HG03097 (cell line): ENCODE results near the gene TRIP10.
"Not testable (repeated sequence)": the region's sequence is repeated elsewhere in the genome, so short reads cannot be mapped to it uniquely, and the experiment has no call there.

Experiments
- ATAC-seq: cut with Tn5 transposase; IDR thresholded peaks from one replicate; pipeline ENCODE4 v1.9.1; 2021; ENCODE audit not compliant: unreplicated experiment, low FRiP score

The TRIP10 gene

DNA sequence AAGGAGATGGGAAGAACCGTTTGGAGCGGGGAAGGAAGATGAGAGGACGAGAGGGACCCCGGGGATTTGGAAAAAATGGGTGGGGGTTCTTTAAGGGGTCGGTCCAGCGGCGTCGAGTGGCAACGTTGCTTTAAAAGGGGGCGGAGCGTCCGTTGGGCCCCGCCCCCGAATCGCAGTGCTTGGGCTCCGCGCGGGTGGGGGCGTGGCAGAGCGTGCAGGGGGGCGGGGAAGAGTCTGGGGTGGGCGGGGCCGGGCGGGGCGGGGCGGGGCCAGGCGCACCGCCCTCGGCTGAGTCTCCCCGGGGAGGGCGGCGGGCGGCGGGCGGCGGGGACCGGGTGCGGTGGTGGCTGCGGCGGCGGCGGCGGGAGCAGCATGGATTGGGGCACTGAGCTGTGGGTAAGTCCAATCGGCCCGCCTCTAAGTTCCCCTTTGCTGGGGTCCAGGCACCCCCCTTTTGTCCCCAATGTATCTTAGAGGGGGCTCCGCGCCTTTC lies at the start of gene TRIP10:
Gene TRIP10 (plus strand): TSS at position 291 of the 493 bp plus-strand sequence. CDS start 82 bp downstream, at position 373.
- ATAC-seq: no peak

GRCh38 chr19:6690160-6690885 lies 49.2 kb upstream of the TRIP10 start:
- no peak for ATAC-seq

DNA sequence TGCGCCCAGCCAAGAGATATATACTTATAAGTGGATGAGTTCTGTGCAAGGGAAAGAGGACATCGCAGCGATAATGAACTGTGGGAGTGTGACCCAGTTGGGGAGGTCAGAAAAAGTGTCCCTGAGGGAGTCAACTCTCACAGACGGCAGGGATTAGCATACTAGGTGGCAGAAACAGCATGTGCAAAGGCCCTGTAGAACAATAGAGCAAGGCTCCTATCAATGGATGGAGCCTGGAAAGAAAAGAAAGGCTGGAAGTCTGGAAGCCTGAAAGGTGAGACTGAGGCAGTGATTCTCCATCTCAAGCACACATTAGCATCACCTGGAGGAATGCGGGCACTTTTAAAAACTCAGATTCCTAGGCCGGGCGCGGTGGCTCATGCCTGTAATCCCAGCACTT lies 48.1 kb upstream of the TRIP10 start:
- no peak for ATAC-seq

DNA sequence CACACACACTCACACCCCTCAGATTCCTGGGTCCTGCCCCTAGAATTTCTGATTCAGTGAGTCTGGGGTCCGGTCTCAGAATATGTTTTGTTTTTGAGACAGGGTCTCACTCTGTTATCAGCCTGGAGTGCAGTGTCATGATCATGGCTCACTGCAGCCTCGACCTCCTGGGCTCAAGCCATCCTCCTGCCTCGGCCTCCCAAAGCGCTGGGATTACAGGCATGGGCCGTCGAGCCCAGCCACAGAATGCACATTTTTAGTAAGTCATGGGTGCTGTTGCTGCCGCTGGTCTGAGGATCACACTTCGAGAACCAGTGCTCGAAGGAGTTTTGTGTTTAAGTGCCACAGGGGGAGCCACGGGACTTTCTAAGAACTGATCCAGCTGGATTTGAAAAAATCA lies 47.5 kb upstream of the TRIP10 start:
- no peak for ATAC-seq

GRCh38 chr19:6693056-6693471 lies 46.4 kb upstream of the TRIP10 start:
- ATAC-seq: no peak

DNA sequence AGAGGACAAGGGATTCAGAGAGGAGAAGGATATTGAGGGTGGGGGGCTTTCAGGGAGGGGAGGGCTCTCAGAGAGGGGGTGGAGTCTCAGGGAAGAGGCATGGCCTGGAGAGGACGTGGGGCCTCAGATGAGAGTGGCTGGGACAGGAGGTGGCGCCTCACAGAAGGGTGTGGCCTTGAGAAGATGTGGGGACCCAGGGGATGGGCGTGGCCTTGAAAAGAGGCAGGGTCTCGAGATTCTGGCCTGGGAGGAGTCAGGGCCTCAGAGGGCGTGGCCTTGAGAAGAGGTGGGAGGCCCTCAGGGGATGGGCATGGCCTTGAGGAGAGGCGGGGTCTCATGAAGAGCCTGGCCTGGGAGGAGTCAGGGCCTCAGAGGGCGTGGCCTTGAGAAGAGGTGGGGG lies 45.8 kb upstream of the TRIP10 start:
- ATAC-seq: no peak

DNA sequence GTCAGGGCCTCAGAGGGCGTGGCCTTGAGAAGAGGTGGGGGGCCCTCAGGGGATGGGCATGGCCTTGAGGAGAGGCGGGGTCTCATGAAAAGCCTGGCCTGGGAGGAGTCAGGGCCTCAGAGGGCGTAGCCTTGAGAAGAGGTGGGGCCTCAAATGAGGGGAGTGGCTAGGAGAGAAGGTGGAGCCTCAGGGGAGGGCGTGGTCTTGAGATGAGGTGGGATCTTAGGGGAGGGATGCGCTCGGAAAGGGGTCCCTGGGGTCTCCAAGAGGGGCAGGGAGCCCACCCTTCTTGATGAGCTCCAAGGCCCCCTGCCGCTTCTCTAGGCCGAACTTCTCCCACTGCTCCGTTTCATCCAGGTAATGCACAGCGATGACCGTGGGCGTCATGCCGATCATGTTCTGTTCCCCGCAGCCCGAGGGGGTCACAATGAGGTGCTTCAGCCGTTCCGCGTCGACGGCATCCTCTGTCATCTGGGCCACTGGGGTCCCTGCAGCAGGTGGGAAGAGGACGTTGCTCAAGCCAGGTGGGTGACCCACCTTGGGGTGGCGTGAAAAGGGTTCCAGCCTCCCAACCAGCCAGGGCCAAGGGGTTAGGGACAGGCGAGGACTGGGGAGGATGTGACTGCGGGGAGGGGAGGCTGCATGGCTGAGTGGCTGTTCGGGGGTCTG lies 45.2 kb upstream of the TRIP10 start:
- no peak for ATAC-seq

DNA sequence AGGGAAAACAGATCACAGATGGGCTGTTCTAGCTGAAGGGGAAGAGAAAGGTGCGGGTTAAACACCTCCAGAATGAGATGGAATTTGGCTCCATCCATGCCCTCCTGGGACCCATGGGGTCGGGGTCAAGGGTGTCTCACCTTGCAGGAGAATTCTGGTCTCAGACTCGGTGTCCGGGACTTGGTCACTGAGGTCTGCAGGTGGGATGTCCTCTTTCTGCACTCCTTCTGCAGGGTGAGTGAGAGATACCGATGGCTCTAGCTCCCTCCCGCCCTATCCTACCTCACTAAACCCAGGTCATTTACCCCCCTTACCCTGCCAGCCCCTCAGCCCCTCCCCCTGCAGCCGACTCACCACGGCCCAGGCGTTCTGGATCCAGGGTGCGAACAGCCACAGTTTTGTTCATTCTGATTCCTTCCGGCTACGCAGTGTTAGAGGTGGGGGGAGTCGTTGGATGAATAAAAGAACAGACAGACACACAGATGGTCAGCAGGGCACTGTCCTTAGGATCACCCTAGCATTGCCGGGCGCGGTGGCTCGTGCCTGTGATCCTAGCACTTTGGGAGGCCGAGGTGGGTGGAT lies 43.1 kb upstream of the TRIP10 start:
- ATAC-seq: no peak

GRCh38 chr19:6697291-6697690 lies 42.2 kb upstream of the TRIP10 start:
- ATAC-seq: no peak

GRCh38 chr19:6699935-6700334 lies 39.5 kb upstream of the TRIP10 start:
- ATAC-seq: no peak

DNA sequence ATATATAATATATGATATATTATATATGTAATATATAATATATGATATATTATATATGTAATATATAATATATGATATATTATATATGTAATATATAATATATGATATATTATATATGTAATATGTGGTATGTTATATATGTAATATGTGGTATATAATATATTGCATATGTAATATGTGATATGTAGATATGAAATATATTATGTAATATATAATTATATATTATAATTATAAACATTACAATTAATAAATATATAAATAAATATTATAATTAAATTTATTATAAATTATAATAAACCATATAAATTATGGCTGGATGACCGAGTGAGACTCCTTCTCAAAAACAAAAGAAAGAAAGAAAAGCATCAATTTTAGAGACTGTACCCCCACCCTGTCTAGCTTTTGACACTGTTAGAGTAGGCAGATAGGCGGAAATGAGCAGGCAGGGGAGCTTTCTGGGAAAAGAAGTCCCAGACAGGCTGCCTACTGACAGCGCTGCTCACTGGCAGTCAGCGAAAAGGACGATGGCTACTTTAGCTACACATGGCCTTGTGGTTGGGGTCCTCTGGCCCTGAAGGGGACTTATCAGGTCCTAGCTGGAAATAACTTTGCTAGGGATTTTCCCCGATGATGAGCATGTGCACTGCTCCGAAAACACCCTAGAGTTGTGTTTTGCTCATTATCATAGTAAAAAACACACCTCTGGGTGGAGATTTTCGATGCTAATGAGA lies 38.7 kb upstream of the TRIP10 start:
- ATAC-seq: no peak

DNA sequence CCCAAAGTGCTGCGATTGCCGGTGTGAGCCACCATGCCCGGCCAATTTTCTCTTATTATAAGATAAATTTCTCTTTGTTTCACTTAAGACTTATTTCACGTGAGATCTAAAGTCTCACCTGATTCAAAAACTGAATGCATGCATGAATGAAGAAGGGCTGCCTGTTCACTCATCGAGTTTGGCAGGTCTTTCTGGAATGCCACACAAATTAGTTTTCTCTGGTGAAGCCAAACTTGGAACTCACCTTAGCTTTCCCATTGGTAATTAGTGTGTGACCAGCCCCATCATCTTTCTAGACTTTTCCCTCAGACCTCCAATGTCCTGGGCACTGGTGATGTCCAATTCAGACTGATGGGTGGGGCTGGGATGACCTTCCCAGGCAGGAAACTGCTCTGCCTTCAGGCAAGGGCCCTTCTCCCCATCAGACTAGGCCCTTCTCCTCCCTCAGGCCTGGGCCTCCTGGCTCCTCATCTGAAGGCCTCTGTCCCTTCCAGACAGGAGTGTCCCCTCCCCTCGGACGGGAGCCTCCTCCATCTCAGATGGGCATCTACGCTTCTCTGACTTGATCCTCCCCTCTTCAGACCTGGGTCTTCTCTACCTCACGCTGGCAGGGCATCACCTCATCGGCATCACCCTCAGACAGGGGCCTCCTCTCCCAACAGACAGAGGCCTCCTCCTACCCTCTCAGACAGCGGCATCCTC lies 33.4 kb upstream of the TRIP10 start:
- no peak for ATAC-seq

GRCh38 chr19:6706633-6706958 lies 32.9 kb upstream of the TRIP10 start:
- ATAC-seq: no peak

GRCh38 chr19:6707011-6707657 lies 32.3 kb upstream of the TRIP10 start:
- no peak for ATAC-seq

DNA sequence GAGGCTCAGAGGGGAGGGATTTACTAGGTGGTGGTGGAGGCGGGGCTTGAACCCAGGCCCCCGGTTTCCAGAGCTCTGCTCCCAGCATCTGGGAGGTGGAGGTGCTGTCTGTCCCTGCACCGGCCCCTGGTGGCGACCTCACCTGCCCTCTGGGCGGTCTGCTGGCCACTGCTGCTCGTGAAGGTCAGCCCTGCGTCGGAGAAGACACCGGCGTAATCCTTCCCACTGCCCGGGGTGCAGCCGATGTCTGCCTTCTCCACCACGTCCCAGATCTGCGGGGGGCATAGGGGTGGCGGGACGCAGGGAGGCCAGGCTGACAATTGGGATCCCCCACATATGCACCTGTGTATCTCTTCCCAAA lies 31.8 kb upstream of the TRIP10 start:
- no peak for ATAC-seq

DNA sequence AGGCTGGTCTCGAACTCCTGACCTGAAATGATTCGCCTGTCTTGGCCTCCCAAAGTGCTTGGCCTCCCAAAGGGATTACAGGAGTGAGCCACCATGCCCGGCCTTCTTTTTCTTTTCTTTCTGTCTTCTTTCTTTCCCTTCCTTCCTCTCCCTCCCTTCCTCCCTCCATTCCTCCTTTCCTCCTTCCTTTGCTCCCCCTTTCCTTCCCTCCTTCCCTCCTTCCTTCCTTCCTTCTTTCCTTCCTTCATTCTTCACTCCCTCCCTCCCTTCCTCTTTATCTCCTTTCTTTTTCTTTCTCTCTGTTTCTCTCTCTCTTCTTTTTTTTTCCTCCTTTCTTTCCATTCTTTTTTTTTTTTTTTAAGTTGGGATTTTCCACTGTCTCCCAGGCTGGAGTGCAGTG lies 31.1 kb upstream of the TRIP10 start:
- ATAC-seq: no peak

DNA sequence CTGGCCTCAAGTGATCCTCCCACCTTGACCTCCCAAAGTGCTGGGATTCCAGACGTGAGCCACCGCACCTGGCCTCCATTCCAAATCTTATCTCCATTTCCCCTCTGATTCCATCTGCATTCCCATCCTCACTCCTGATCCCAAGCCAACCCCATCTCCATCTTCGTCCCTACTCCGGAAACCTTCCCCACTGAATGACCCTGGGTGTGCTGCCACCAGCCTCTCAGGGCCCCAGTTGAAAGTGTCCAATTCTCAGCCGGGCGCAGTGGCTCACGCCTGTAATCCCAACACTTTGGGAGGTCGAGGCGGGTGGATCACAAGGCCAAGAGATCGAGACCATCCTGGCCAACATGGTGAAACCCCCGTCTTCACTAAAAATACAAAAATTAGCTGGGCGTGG lies 30.6 kb upstream of the TRIP10 start:
- ATAC-seq: not testable (repeated sequence)

- ATAC-seq: no peak
Measured at GRCh38 chr19:6709549-6709948, 29.9 kb upstream of the TRIP10 start.

DNA sequence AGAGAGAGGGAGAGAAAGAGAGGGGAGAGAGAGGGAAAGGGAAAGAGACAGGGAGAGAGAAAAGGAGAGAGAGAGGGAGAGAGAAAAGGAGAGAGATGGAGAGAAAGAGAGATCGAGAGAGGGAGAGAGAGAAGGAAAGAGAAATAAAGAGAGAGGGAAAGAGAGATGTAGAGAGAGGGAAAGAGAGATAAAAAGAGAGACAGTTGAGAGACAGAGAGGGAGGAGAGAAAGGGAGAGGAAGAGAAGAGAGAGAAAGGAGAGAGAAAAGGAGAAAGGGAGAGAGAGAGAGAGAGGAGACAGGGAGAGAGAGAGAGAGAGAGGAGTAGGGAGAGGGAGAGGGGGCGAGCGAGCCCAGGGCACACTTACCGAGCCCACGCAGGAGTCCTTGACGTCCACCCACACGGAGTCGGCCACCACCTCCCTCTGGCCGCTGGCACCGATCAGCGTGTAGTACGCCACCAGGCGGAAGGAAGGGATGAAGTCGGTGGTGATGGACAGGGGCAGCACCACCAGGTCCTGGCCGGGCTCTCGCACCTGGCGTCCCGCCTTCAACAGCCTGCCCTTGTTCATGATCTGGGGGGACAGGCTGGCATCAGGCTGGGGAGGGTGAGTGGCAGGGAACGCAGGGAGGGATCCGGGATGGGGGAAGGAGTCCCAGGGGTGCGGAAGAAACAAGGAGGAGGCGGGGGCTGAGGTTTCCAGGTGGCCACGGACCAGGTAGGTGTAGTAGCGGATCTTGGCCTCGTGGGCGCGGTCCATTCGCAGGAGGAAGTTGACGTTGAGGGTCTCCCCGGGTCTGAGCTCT lies 29.0 kb upstream of the TRIP10 start:
- no peak for ATAC-seq

- ATAC-seq: no peak
Measured at GRCh38 chr19:6711078-6711361, 28.5 kb upstream of the TRIP10 start.
